OCI-LY7 (cell line): Measurements from ENCODE around the gene LYPLAL1.

Experiments
- EZH2phosphoT487 ChIP-seq: fragments of 200-600 bp; sonication (generic); IDR thresholded peaks from 2 replicates; pipeline ENCODE4 v1.6.1; 2018; ENCODE audit warnings: low read depth, borderline replicate concordance, mild to moderate bottlenecking, mixed run types, antibody characterized with exemption, low read length, moderate library complexity, mixed read lengths
- TF ChIP-seq, protein P1 (sequence below): fragments of 200-600 bp; sonication (generic); conservative IDR thresholded peaks from 2 replicates; pipeline ENCODE4 v1.5.1; 2014; ENCODE audit warnings: mild to moderate bottlenecking, antibody characterized with exemption, low read length, moderate library complexity, mixed read lengths

DNA sequence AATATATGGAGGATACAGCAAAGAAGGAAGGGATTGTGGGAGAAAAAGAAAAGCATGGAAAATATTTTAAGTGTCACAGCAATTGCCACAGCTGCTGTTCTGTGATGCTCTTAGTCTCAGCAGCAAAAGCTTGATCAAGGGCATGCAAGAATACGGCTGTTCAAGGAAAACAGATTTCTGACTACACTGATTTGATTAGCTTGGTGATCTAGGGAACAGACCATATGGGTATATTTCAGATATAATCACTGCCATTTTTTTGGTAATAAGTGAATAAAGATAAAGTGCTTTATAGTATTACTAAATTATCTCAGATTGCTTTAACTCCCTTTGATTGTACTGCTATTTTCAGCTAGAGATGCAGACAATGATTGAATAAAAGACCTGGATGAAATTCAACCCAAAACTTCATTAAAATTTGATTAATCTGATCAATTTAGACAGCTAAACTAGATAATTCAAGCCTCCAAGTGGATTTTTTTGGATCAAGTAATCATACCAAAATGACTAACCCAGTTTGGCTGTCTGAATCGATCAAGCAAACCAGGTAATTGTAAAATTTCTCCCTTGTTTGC lies 33.3 kb upstream of the LYPLAL1 start:
- TF ChIP-seq, protein P1, sequence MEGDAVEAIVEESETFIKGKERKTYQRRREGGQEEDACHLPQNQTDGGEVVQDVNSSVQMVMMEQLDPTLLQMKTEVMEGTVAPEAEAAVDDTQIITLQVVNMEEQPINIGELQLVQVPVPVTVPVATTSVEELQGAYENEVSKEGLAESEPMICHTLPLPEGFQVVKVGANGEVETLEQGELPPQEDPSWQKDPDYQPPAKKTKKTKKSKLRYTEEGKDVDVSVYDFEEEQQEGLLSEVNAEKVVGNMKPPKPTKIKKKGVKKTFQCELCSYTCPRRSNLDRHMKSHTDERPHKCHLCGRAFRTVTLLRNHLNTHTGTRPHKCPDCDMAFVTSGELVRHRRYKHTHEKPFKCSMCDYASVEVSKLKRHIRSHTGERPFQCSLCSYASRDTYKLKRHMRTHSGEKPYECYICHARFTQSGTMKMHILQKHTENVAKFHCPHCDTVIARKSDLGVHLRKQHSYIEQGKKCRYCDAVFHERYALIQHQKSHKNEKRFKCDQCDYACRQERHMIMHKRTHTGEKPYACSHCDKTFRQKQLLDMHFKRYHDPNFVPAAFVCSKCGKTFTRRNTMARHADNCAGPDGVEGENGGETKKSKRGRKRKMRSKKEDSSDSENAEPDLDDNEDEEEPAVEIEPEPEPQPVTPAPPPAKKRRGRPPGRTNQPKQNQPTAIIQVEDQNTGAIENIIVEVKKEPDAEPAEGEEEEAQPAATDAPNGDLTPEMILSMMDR = no peak
- TF ChIP-seq EZH2phosphoT487 = no peak
